HG02938 (cell line): ENCODE results near the gene ZCCHC13.
A peak's percentile ranks its signal among the peaks of the same experiment; 100 is the strongest.
"Not testable (repeated sequence)": the region's sequence is repeated elsewhere in the genome, so short reads cannot be mapped to it uniquely, and the experiment has no call there.

Experiments
- ATAC-seq: cut with Tn5 transposase; IDR thresholded peaks from one replicate; pipeline ENCODE4 v1.9.1; 2021; ENCODE audit warnings: mild to moderate bottlenecking, moderate library complexity; ENCODE audit not compliant: unreplicated experiment

Gene ZCCHC13

DNA sequence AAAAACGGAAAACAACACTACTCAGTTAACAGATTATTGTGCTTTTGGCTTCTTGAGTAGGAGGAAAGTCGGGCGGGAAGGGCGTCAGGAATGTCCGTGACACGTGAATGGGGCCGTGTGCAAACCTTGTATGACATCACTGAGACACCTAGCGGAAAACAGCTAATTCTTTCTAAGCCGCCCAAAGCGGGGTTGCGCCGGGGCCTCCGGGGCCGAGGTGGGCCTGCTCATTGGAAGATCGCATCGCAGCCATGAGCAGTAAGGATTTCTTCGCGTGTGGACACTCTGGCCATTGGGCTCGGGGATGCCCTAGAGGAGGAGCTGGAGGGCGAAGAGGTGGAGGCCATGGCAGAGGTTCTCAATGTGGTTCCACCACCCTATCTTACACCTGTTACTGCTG lies at the start of gene ZCCHC13:
Gene ZCCHC13 (plus strand): TSS at position 165 of the 400 bp plus-strand sequence. CDS start 87 bp downstream, at position 252.
- no peak for ATAC-seq

- not testable (repeated sequence) for ATAC-seq
Measured at GRCh38 chrX:74258111-74258510, 45.9 kb upstream of the ZCCHC13 start.

GRCh38 chrX:74259885-74260491 lies 44.0 kb upstream of the ZCCHC13 start:
- ATAC-seq = no peak

GRCh38 chrX:74262452-74263209 lies 41.3 kb upstream of the ZCCHC13 start:
- no peak for ATAC-seq

DNA sequence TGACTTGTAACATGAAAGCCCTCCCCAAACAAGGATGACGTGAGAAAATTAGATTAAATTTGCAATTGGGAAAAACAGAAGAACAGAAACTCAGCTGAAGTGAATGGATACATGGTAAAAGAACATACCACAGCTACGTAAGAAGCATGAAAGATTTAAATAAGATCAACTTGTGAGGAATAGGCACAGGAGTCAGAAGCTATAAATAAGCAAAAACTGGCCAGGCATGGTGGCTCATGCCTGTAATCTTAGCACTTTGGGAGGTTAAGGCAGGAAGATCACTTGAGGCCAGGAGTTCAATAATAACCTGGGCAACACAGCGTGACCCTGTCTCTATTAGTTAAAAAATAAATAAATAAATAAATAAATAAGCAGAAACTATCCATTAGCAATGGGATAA lies 33.6 kb upstream of the ZCCHC13 start:
- no peak for ATAC-seq

GRCh38 chrX:74272230-74272629 lies 31.8 kb upstream of the ZCCHC13 start:
- ATAC-seq = peak; percentile 82

DNA sequence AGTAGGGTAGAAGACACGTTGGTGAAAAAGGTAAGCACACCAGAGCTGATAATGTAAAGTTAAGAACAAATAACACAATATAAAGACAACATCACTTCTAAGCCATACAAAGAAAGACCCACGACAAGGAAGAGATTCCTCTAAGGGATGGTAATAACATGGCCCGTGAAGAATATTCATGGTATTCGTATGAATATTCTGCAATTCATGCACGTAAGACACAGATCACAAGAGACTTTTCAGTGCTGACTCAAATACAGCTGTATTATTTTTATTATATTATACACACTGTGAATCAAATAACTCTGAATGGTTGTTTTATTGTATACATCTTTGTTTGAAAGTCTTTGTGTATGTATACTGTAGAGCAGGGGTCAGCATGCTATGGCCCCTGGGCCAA lies 29.5 kb upstream of the ZCCHC13 start:
- no peak for ATAC-seq

GRCh38 chrX:74277320-74277719 lies 26.7 kb upstream of the ZCCHC13 start:
- no peak for ATAC-seq

GRCh38 chrX:74277846-74278245 lies 26.1 kb upstream of the ZCCHC13 start:
- no peak for ATAC-seq

DNA sequence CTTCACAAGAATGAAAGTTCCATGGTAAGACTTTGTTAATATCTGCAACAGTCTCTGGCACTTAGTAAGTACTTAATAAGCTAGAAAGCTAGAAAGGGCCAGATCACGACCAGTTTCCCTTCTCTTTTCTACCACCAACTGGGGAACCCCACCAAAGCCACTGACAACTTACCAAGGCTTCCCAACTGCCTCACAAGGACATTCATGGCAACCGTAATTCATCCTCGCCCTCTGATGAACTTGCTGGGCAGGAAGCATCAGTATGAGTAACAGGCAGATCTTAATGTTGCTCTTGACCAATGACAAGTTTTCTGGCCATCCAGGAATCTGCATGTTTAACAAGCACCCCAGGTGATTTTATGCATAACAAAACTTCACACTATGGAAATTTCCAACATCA lies 23.2 kb upstream of the ZCCHC13 start:
- ATAC-seq = peak; percentile 68

DNA sequence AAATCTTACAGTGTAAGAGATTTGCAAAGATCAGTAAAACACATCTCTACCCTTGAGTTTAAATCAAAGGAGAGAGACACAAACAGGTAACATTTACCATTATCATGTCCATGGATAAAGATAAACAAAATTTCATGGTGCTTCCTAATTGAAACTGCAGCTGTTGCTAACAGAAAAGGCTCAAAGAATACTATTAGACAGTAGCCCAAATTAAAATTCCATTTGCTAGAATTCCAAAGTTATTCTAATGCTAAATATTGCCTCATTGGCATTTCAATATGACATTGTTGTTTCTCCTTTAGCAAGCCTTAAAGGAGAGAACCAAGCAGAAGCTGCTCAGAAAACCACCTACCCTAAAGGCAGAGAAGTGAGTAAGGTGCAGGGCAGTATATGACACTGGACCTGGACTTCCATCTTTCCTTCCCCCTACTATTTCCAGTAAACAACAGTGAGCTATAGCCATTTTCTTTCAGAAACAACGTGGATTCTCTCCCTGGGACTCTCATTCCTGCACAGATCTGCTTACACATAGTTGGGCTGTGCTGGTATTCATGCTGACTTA lies 19.5 kb upstream of the ZCCHC13 start:
- ATAC-seq = no peak

DNA sequence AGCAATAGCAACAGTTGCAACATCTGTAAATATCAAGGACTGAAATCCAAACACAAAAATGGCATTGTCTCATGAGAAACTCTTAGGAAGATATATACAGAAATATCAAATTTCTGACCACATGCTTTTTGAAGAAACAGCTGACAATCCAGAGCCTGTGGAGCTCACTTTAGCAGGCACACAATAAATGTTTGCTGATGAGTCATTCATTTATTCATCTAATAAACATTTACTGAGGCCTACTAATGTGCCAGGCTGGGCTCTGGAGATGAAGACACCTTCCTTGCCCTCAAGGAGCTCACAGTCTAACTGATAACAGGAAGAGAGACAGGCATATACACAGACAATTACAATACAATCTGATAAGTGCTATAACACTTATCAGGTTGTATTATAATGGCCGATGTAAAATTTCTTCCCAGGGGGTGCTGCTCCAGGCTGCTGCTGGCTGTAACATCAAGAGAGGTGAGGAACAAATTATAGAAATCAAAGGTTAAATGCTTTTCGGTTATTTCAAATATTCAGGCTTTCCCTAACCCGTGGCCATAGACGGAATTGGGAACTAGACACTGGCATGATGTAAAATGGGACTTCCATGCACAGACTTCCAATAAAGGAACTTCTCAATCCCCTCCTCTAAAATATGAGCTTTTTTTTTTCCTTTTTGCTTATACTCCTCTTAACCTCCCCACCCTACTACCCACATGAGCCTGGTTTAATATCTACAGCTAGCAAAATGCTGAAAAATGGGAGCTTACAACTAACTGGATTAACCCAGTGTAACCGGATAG lies 16.8 kb upstream of the ZCCHC13 start:
- ATAC-seq = no peak

GRCh38 chrX:74291577-74291963 lies 12.4 kb upstream of the ZCCHC13 start:
- no peak for ATAC-seq

GRCh38 chrX:74291964-74292807 lies 11.8 kb upstream of the ZCCHC13 start:
- ATAC-seq = peak; percentile 76

DNA sequence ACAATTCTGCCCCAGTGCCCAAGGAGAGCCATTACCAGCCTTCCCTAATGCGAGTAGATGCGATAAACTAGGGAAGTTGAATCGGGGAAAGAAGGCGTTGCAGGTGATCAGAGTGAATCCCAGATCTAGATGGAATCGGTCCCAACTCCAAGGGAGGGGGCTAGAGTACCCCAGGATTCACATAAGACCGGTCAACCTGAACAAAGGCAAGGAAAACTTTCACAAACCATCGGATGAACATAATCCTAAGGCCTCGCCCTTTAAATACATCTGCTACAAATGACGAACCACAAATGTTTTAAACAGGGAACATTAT lies 11.2 kb upstream of the ZCCHC13 start:
- no peak for ATAC-seq

GRCh38 chrX:74293343-74293946 lies 10.5 kb upstream of the ZCCHC13 start:
- no peak for ATAC-seq

DNA sequence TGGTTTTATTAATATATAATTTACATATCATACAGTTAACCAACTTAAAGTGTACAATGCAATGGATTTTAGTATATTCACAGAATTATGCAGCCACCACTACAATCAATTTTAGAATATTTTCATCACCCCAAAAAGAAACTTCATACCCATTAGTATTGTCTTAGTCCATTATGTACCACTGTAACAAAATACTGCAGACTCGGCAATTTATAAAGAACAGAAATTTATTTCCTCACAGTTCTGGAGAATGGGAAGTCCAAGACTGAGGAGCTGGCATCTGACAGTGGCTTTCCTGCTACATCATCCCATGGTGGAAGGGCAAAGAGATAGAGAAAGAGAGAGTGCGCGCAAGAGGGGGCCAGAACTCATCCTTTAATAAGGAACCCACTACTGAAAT lies 8.9 kb upstream of the ZCCHC13 start:
- ATAC-seq = no peak

GRCh38 chrX:74297766-74298165 lies 6.2 kb upstream of the ZCCHC13 start:
- no peak for ATAC-seq

- ATAC-seq = no peak
Measured at GRCh38 chrX:74300869-74301268, 3.1 kb upstream of the ZCCHC13 start.

GRCh38 chrX:74318672-74319071 lies 14.7 kb downstream of the ZCCHC13 start:
- ATAC-seq = no peak
